IMR-90 (cell line): Measurements from ENCODE around the gene KDM2B. TPM values are rescaled to one million over a fixed set of nuclear protein-coding genes. Genes with fewer than 3 reads are reported as not detected.

Experiments used
- ATAC-seq: fragments of 200-7000 bp; cut with Tn5 transposase; 2 replicates; pipeline ENCODE4 v1.9.1; 2020; ENCODE audit warnings: low read depth, mild to moderate bottlenecking, moderate library complexity
- BruUV-seq: library from RNA; stranded (reverse); fragments of 400-500 nt; replicated peaks from 2 replicates; lab custom pipeline; 2021; lab: Mats Ljungman, UMichigan
- CTCF ChIA-PET: fragments of 300-600 bp; formaldehyde crosslinking; extraction: SDS; loops from one replicate; lab custom pipeline; 2021; ENCODE audit warnings: antibody characterized with exemption; lab: Yijun Ruan, JAX
- POLR2A ChIA-PET: fragments of 300-600 bp; sonication (Branson Sonifier 250); formaldehyde crosslinking; loops from one replicate; lab custom pipeline; 2022; ENCODE audit warnings: antibody characterized with exemption; ENCODE audit not compliant: unreplicated experiment; lab: Charles Lee
- DNase-seq: peaks from one replicate; pipeline ENCODE4 v3.0.0; 2013
- H2AFZ ChIP-seq: replicated peaks from 2 replicates; pipeline ENCODE3; 2013; ENCODE audit warnings: low read length, mild to moderate bottlenecking; ENCODE audit not compliant: poor library complexity
- H2AK5ac ChIP-seq: 2 replicates; pipeline ENCODE4 v1.6.1; 2013; ENCODE audit warnings: low read depth, low read length, inconsistent platforms
- H2AK9ac ChIP-seq: replicated peaks from 2 replicates; pipeline ENCODE3; 2013; ENCODE audit warnings: mild to moderate bottlenecking, low read depth, low read length, moderate library complexity; ENCODE audit not compliant: poor library complexity
- H2BK120ac ChIP-seq: 2 replicates; pipeline ENCODE4 v1.6.1; 2013; ENCODE audit warnings: low read depth, low read length, inconsistent platforms
- H2BK15ac ChIP-seq: 3 replicates; pipeline ENCODE4 v1.6.1; 2013; ENCODE audit warnings: low read depth, low read length, inconsistent platforms
- H2BK20ac ChIP-seq: 2 replicates; pipeline ENCODE4 v1.6.1; 2013; ENCODE audit warnings: low read depth, mild to moderate bottlenecking, inconsistent platforms, low read length, moderate library complexity
- H2BK5ac ChIP-seq: 2 replicates; pipeline ENCODE4 v1.6.1; 2013; ENCODE audit warnings: mild to moderate bottlenecking, low read depth, low read length, inconsistent platforms; ENCODE audit not compliant: poor library complexity, severe bottlenecking
- H3K14ac ChIP-seq: replicated peaks from 2 replicates; pipeline ENCODE4 v1.6.1; 2013; ENCODE audit warnings: low read depth, low read length, inconsistent platforms
- H3K18ac ChIP-seq: 2 replicates; pipeline ENCODE4 v1.6.1; 2013; ENCODE audit warnings: low read depth, low read length, control low read depth
- H3K23ac ChIP-seq: 2 replicates; pipeline ENCODE4 v1.6.1; 2013; ENCODE audit warnings: low read depth, low read length, inconsistent platforms
- H3K27ac ChIP-seq: 2 replicates; pipeline ENCODE4 v1.5.1; 2013; ENCODE audit warnings: mild to moderate bottlenecking, control low read depth, low read length; ENCODE audit not compliant: insufficient read depth
- H3K27me3 ChIP-seq: 2 replicates; pipeline ENCODE4 v1.6.1; 2013; ENCODE audit warnings: low read length; ENCODE audit not compliant: control insufficient read depth, insufficient read depth
- H3K36me3 ChIP-seq: 2 replicates; pipeline ENCODE4 v1.6.1; 2013; ENCODE audit warnings: low read length, mixed read lengths; ENCODE audit not compliant: control insufficient read depth, insufficient read depth
- H3K4ac ChIP-seq: 2 replicates; pipeline ENCODE4 v1.6.1; 2013; ENCODE audit warnings: low read depth, low read length, inconsistent platforms
- H3K4me1 ChIP-seq: 2 replicates; pipeline ENCODE4 v1.6.1; 2013; ENCODE audit warnings: low read length, mixed read lengths; ENCODE audit not compliant: control insufficient read depth, insufficient read depth
- H3K4me2 ChIP-seq: 2 replicates; pipeline ENCODE4 v1.6.1; 2013; ENCODE audit warnings: low read depth, mild to moderate bottlenecking, control low read depth, low read length, moderate library complexity
- H3K4me3 ChIP-seq: 2 replicates; pipeline ENCODE4 v1.5.1; 2013; ENCODE audit warnings: low read depth, mild to moderate bottlenecking, control low read depth, low read length, moderate library complexity; ENCODE audit not compliant: insufficient read depth
- H3K56ac ChIP-seq: 2 replicates; pipeline ENCODE4 v1.6.1; 2013; ENCODE audit warnings: low read length, inconsistent platforms; ENCODE audit not compliant: insufficient read depth; ENCODE audit errors: extremely low read depth
- H3K79me1 ChIP-seq, 2 experiments: 2 replicates each; pipeline ENCODE4 v1.6.1; 2013; ENCODE audit warnings: low read length in 2 of 2, inconsistent platforms in 1 of 2, low read depth in 1 of 2
- H3K9ac ChIP-seq: 2 replicates; pipeline ENCODE4 v1.6.1; 2013; ENCODE audit warnings: low read depth, low read length, control low read depth
- H3K9me1 ChIP-seq: 2 replicates; pipeline ENCODE4 v1.6.1; 2013; ENCODE audit warnings: low read length, inconsistent platforms; ENCODE audit not compliant: insufficient read depth
- H3K9me3 ChIP-seq: 2 replicates; pipeline ENCODE4 v1.6.1; 2013; ENCODE audit warnings: low read length; ENCODE audit not compliant: control insufficient read depth, insufficient read depth
- H4K20me1 ChIP-seq: 2 replicates; pipeline ENCODE4 v1.6.1; 2013; ENCODE audit warnings: low read length, inconsistent platforms; ENCODE audit not compliant: insufficient read depth
- H4K5ac ChIP-seq: 2 replicates; pipeline ENCODE4 v1.6.1; 2013; ENCODE audit warnings: mild to moderate bottlenecking, low read depth, low read length, control low read depth
- H4K8ac ChIP-seq, 2 experiments: 2 replicates each; pipeline ENCODE4 v1.6.1; 2013; ENCODE audit warnings: low read depth in 2 of 2, low read length in 2 of 2, control low read depth in 1 of 2, inconsistent platforms in 1 of 2
- H4K91ac ChIP-seq: 2 replicates; pipeline ENCODE4 v1.6.1; 2013; ENCODE audit warnings: low read depth, low read length, inconsistent platforms; ENCODE audit not compliant: insufficient read depth
- BHLHE40 ChIP-seq: fragments of 150-350 bp; IDR thresholded peaks from 2 replicates; pipeline ENCODE4 v1.6.1; 2016; ENCODE audit warnings: mild to moderate bottlenecking, low read depth, low read length
- CEBPB ChIP-seq: IDR thresholded peaks from 2 replicates; pipeline ENCODE4 v1.6.1; 2012; ENCODE audit warnings: low read depth, low read length, improper control_type of control experiment
- CHD1 ChIP-seq: IDR thresholded peaks from 2 replicates; pipeline ENCODE4 v1.6.1; 2012; ENCODE audit warnings: low read depth, low read length, improper control_type of control experiment
- FOS ChIP-seq: fragments of 150-350 bp; IDR thresholded peaks from 2 replicates; pipeline ENCODE4 v1.6.1; 2016; ENCODE audit warnings: low read depth, low read length
- MAZ ChIP-seq: IDR thresholded peaks from 2 replicates; pipeline ENCODE4 v1.6.1; 2012; ENCODE audit warnings: low read depth, mild to moderate bottlenecking, low read length, improper control_type of control experiment, moderate library complexity, borderline replicate concordance
- MXI1 ChIP-seq: IDR thresholded peaks from 2 replicates; pipeline ENCODE4 v1.6.1; 2012; ENCODE audit warnings: low read depth, mild to moderate bottlenecking, low read length, moderate library complexity, borderline replicate concordance
- NFE2L2 ChIP-seq: fragments of 150-350 bp; IDR thresholded peaks from 2 replicates; pipeline ENCODE4 v1.6.1; 2016; ENCODE audit warnings: low read depth, mild to moderate bottlenecking, low read length
- POLR2A ChIP-seq: IDR thresholded peaks from 2 replicates; pipeline ENCODE4 v1.6.1; 2012; ENCODE audit warnings: mild to moderate bottlenecking, low read depth, low read length
- RFX5 ChIP-seq: IDR thresholded peaks from 2 replicates; pipeline ENCODE4 v1.8.0; 2012; ENCODE audit warnings: low read depth, mild to moderate bottlenecking, low read length, moderate library complexity
- SMC3 ChIP-seq: fragments of 150-350 bp; IDR thresholded peaks from 2 replicates; pipeline ENCODE4 v1.6.1; 2016; ENCODE audit warnings: low read depth, mild to moderate bottlenecking, antibody characterized with exemption, low read length, moderate library complexity
- WGBS, 2 experiments: methylation state at CpG; one replicate each; pipeline versions ENCODE4 v1.1.5 to v1.1.7; 2013; ENCODE audit warnings: missing lambda C conversion rate in 2 of 2; ENCODE audit not compliant: insufficient read length in 1 of 2; ENCODE audit errors: extremely low coverage in 2 of 2; 5-methylcytosine and 5-hydroxymethylcytosine counted together
- dilution Hi-C: fragments of 300-500 bp; cut with HindIII; formaldehyde crosslinking; loops from one replicate; pipeline ENCODE4 v1.14.3; 2018; ENCODE audit warnings: low sequenced_read_pairs; ENCODE audit not compliant: unreplicated experiment
- in situ Hi-C: fragments of 300-500 bp; cut with MboI; formaldehyde crosslinking; loops from 3 replicates; pipeline ENCODE4 v1.14.3; 2019; ENCODE audit warnings: low sequenced_read_pairs, inconsistent platforms, mixed read lengths
- intact Hi-C: fragments of 100-400 bp; cut with micrococcal nuclease; formaldehyde crosslinking; loops from 2 replicates; pipeline ENCODE4 v1.10.0; 2022
- polyA plus RNA-seq, 3 experiments: library from polyadenylated mRNA; depleted of rRNA; stranded (reverse); fragments of >200 nt; gene quantifications; 2 replicates each; pipeline ENCODE4 v1.2.3, GENCODE V29; 2012; ENCODE audit warnings: low replicate concordance in 1 of 3
- total RNA-seq: library from RNA; depleted of rRNA; stranded (reverse); fragments of >200 nt; gene quantifications from 2 replicates; pipeline ENCODE4 v1.2.3, GENCODE V29; 2012
- TF ChIP-seq, protein P1 (sequence below): fragments of 150-350 bp; IDR thresholded peaks from 2 replicates; pipeline ENCODE4 v1.6.1; 2016; ENCODE audit warnings: low read depth, mild to moderate bottlenecking, low read length, moderate library complexity, borderline replicate concordance
- TF ChIP-seq, protein P2 (sequence below): conservative IDR thresholded peaks from 2 replicates; pipeline ENCODE4 v1.5.1; 2012; ENCODE audit warnings: mild to moderate bottlenecking, low read depth, low read length, improper control_type of control experiment
- TF ChIP-seq, protein P3 (sequence below): fragments of 150-350 bp; IDR thresholded peaks from 2 replicates; pipeline ENCODE4 v1.6.1; 2017; ENCODE audit warnings: mild to moderate bottlenecking, antibody characterized with exemption, low read length, low read depth

Gene KDM2B
- total and polyA plus RNA-seq, 2 of the 4 experiments (the other 2 are of a cell fraction) = 22.6 to 24.2 TPM

DNA sequence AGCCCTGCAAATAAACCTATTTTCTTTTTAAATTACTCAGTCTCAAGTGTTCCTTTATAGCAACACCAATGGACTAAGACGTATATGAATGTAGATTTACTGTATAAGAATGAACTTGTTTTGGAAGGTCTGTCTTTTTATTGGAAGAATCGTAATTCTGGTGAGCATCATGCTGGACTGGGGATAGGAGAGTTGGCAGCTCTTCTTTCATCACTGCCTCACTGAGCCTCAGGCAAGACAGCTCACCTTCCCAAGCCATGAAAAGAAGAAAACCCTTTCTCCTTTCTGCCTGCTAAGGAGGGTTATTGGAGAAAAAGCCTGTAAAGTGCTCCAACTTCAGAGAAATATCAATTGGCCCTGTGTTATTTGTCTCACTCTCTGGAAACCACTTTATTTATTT is 190.0 kb downstream of the KDM2B start:
- in situ Hi-C loops = loop anchor here (5.0 kb wide), 1 partner anchor 39 kb away; the partner anchor contains the start of gene ANAPC5
- Histone ChIP-seq H3K56ac (no peak overlapping the region), H3K4me3 (no peak overlapping the region), H3K14ac (no peak overlapping the region), H3K9ac (no peak overlapping the region), H3K23ac (no peak overlapping the region), H3K4me1 (peaks cover 5% of the 10 kb centered on the region), H2AK5ac (no peak overlapping the region), H3K9me3 (no peaks in the 10 kb centered on the region), H4K91ac (no peak overlapping the region), H3K27ac (no peak overlapping the region), H3K27me3 (no peaks in the 10 kb centered on the region), H2BK120ac (no peak overlapping the region), H2BK5ac (no peak overlapping the region), H2BK15ac (no peak overlapping the region), H2BK20ac (0 out of 2 replicates have a peak overlapping the region, but pooled peaks have one; percentile 34), H3K4me2 (no peak overlapping the region), H3K18ac (no peak overlapping the region), H3K9me1 (peaks cover 6% of the 10 kb centered on the region; the same call in 1 of the 2 replicates), H3K79me1 (no peaks in the 10 kb centered on the region), H3K36me3 (no peaks in the 10 kb centered on the region), H4K20me1 (no peaks in the 10 kb centered on the region), H2AK9ac (no peak overlapping the region), H2AFZ (no peak overlapping the region), H3K4ac (no peak overlapping the region), H4K8ac (no peak overlapping the region), H4K5ac (no peak overlapping the region)
- dilution Hi-C loops = no loop called here
- TF ChIP-seq, protein P1, sequence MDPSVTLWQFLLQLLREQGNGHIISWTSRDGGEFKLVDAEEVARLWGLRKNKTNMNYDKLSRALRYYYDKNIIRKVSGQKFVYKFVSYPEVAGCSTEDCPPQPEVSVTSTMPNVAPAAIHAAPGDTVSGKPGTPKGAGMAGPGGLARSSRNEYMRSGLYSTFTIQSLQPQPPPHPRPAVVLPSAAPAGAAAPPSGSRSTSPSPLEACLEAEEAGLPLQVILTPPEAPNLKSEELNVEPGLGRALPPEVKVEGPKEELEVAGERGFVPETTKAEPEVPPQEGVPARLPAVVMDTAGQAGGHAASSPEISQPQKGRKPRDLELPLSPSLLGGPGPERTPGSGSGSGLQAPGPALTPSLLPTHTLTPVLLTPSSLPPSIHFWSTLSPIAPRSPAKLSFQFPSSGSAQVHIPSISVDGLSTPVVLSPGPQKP = no peak
- TF ChIP-seq SMC3 (no peak), MAZ (no peak), POLR2A (no peak), BHLHE40 (no peak), CHD1 (no peak), NFE2L2 (no peak), MXI1 (no peak), CEBPB (no peak), FOS (no peak), RFX5 (no peak)
- TF ChIP-seq, protein P2, sequence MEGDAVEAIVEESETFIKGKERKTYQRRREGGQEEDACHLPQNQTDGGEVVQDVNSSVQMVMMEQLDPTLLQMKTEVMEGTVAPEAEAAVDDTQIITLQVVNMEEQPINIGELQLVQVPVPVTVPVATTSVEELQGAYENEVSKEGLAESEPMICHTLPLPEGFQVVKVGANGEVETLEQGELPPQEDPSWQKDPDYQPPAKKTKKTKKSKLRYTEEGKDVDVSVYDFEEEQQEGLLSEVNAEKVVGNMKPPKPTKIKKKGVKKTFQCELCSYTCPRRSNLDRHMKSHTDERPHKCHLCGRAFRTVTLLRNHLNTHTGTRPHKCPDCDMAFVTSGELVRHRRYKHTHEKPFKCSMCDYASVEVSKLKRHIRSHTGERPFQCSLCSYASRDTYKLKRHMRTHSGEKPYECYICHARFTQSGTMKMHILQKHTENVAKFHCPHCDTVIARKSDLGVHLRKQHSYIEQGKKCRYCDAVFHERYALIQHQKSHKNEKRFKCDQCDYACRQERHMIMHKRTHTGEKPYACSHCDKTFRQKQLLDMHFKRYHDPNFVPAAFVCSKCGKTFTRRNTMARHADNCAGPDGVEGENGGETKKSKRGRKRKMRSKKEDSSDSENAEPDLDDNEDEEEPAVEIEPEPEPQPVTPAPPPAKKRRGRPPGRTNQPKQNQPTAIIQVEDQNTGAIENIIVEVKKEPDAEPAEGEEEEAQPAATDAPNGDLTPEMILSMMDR = no peak
- TF ChIP-seq, protein P3, sequence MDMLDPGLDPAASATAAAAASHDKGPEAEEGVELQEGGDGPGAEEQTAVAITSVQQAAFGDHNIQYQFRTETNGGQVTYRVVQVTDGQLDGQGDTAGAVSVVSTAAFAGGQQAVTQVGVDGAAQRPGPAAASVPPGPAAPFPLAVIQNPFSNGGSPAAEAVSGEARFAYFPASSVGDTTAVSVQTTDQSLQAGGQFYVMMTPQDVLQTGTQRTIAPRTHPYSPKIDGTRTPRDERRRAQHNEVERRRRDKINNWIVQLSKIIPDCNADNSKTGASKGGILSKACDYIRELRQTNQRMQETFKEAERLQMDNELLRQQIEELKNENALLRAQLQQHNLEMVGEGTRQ = no peak
- intact Hi-C loops = no loop called here
- BruUV-seq = no TSS peak
- DNase-seq = no peak
- POLR2A ChIA-PET = no interaction called here
- no CpG with 5 or more reads among the region's 2 CpGs for WGBS, 2 experiments
- ATAC-seq = no peak
- CTCF ChIA-PET = interaction anchor here (0.6 to 1.0 kb wide), 3 partner anchors 9 to 149 kb away, joined by 3 read pairs; no protein-coding TSS in a partner anchor
